HepG2 (cell line): ENCODE measurements around the gene NFIC.

ENCODE experiments used
- CTCF ChIP-seq: sonication (generic); formaldehyde crosslinking; IDR thresholded peaks from 2 replicates; pipeline ENCODE4 v1.5.0; 2020; ENCODE audit warnings: mild to moderate bottlenecking, missing genetic modification reagents, moderate library complexity
- NFKBIZ ChIP-seq: IDR thresholded peaks from 2 replicates; pipeline ENCODE4 v1.6.1; 2018; ENCODE audit warnings: missing genetic modification reagents, missing compliant biosample characterization
- ZNF329 ChIP-seq: sonication (generic); formaldehyde crosslinking; IDR thresholded peaks from 2 replicates; pipeline ENCODE4 v1.9.0; 2021; ENCODE audit warnings: low read depth, mild to moderate bottlenecking, missing genetic modification reagents

DNA sequence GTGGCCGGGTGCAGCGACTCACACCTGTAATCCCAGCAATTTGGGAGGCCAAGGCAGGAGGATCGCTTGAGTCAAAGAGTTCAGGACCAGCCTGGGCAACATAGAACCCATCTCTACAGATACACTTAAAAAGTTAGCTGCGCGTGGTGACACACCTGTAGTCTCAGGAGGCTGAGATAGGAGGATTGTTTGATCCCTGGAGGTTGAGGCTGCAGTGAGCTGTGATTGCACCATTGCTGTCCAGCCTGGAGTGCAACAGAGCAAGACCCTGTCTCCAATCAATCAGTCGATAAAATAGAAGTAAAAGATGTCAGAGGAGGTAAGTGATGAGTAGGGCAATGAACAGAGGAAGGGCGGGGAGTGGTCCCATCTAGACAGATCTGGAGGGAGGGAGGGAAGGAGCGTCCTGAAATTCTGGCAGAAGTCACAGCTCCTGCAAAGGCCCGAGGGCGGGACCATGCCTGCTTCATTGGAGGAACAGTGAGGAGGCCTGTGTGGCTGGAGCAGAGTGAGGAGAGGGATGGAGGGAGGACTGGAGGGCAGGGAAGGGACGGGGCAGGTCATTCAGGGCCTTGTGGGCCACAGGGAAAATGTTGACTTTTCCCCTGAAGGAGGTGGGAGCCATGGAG is 104.2 kb downstream of the NFIC start:
- no peak for TF ChIP-seq ZNF329 (CRISPR knock-in tag)
- TF ChIP-seq CTCF: no peak
- no peak for TF ChIP-seq NFKBIZ (CRISPR knock-in tag)
